Fibroblast of skin of abdomen (primary cell): ENCODE results near the gene DCLK2. TPM values are rescaled to one million over a fixed set of nuclear protein-coding genes. Genes with fewer than 3 reads are reported as not detected.

Experiments used
- DNase-seq: peaks from one replicate; pipeline ENCODE4 v3.0.0-alpha.2; 2013
- polyA plus RNA-seq, 2 experiments: library from polyadenylated mRNA; unstranded; fragments of 120-200 nt; gene quantifications; one replicate each; pipeline ENCODE4 v1.2.1, GENCODE V29; 2013; ENCODE audit not compliant: insufficient read length in 2 of 2

The DCLK2 gene
- 14.1 TPM for polyA plus RNA-seq (2013, experiment 1 of 2; ENCODE audit: insufficient read length)
- polyA plus RNA-seq (2013, experiment 2 of 2; ENCODE audit: insufficient read length), result 15.1 TPM

- peak; percentile 93 for DNase-seq
Observed at GRCh38 chr4:150078041-150078578, at the start of gene DCLK2. TSS of gene DCLK2 (plus strand) at chr4:150078445. CDS start at chr4:150079028, 583 bp downstream.

GRCh38 chr4:150032541-150032940 lies 45.7 kb upstream of the DCLK2 start:
- DNase-seq, result no peak

GRCh38 chr4:150033081-150033480 lies 45.2 kb upstream of the DCLK2 start:
- DNase-seq, result peak; percentile 80

- DNase-seq, result peak; percentile 68
Observed at GRCh38 chr4:150033901-150034300, 44.3 kb upstream of the DCLK2 start.

GRCh38 chr4:150037251-150037856 lies 40.9 kb upstream of the DCLK2 start:
- DNase-seq, result no peak

- no peak for DNase-seq
Observed at GRCh38 chr4:150038335-150039076, 39.7 kb upstream of the DCLK2 start.

GRCh38 chr4:150039274-150040127 lies 38.7 kb upstream of the DCLK2 start:
- DNase-seq, result no peak

- DNase-seq, result no peak
Observed at GRCh38 chr4:150044517-150044916, 33.7 kb upstream of the DCLK2 start.

GRCh38 chr4:150045410-150045809 lies 32.8 kb upstream of the DCLK2 start:
- peak; percentile 47 for DNase-seq

GRCh38 chr4:150046728-150047217 lies 31.5 kb upstream of the DCLK2 start:
- no peak for DNase-seq

GRCh38 chr4:150047546-150047945 lies 30.7 kb upstream of the DCLK2 start:
- no peak for DNase-seq

- no peak for DNase-seq
Observed at GRCh38 chr4:150049682-150050081, 28.6 kb upstream of the DCLK2 start.

- DNase-seq, result no peak
Observed at GRCh38 chr4:150050566-150050965, 27.7 kb upstream of the DCLK2 start.

GRCh38 chr4:150051111-150051510 lies 27.1 kb upstream of the DCLK2 start:
- DNase-seq, result no peak

- DNase-seq, result no peak
Observed at GRCh38 chr4:150055467-150055866, 22.8 kb upstream of the DCLK2 start.

GRCh38 chr4:150056569-150056968 lies 21.7 kb upstream of the DCLK2 start:
- DNase-seq, result peak; percentile 48

- no peak for DNase-seq
Observed at GRCh38 chr4:150061086-150061776, 17.0 kb upstream of the DCLK2 start.

- no peak for DNase-seq
Observed at GRCh38 chr4:150063128-150063527, 15.1 kb upstream of the DCLK2 start.

GRCh38 chr4:150065740-150066139 lies 12.5 kb upstream of the DCLK2 start:
- no peak for DNase-seq

- no peak for DNase-seq
Observed at GRCh38 chr4:150067859-150068258, 10.4 kb upstream of the DCLK2 start.

- DNase-seq, result no peak
Observed at GRCh38 chr4:150068300-150068960, 9.8 kb upstream of the DCLK2 start.
